Liver (tissue), 9 donors: ENCODE measurements around the gene PSME2. TPM values are rescaled to one million over a fixed set of nuclear protein-coding genes. Genes with fewer than 3 reads are reported as not detected.

Source experiments
- DNase-seq: peaks from one replicate; pipeline ENCODE4 v3.0.0-alpha.2; 2017; ENCODE audit warnings: low spot score
- H3K27ac ChIP-seq, 2 donors: one replicate each; pipeline ENCODE4 v1.7.0; 2013; ENCODE audit warnings: inconsistent platforms in 2 of 2, low read length in 2 of 2, control low read depth in 1 of 2, low read depth in 1 of 2, mild to moderate bottlenecking in 1 of 2
- H3K27me3 ChIP-seq, 4 donors: one replicate each; pipeline versions ENCODE4 v1.6.1 to v1.7.0; 2013; ENCODE audit warnings: low read length in 3 of 4, inconsistent platforms in 1 of 4, mild to moderate bottlenecking in 1 of 4, moderate library complexity in 1 of 4; ENCODE audit not compliant: control insufficient read depth in 4 of 4, insufficient read depth in 4 of 4
- H3K36me3 ChIP-seq, 4 donors: one replicate each; pipeline versions ENCODE4 v1.6.1 to v1.7.0; 2013; ENCODE audit warnings: low read length in 3 of 4, mild to moderate bottlenecking in 3 of 4, low read depth in 1 of 4, moderate library complexity in 1 of 4; ENCODE audit not compliant: control insufficient read depth in 4 of 4, insufficient read depth in 3 of 4
- H3K4me1 ChIP-seq, 4 donors: one replicate each; pipeline versions ENCODE4 v1.6.1 to v1.7.0; 2013; ENCODE audit warnings: low read length in 3 of 4, mild to moderate bottlenecking in 3 of 4, moderate library complexity in 1 of 4; ENCODE audit not compliant: control insufficient read depth in 4 of 4, insufficient read depth in 4 of 4
- H3K4me3 ChIP-seq, 3 donors: one replicate each; pipeline versions ENCODE4 v1.6.1 to v1.7.0; 2013; ENCODE audit warnings: low read length in 3 of 3, control low read depth in 1 of 3, low read depth in 1 of 3, mild to moderate bottlenecking in 1 of 3
- H3K9ac ChIP-seq, 2 donors: one replicate each; pipeline ENCODE4 v1.7.0; 2013; ENCODE audit warnings: low read length in 2 of 2, mild to moderate bottlenecking in 2 of 2, moderate library complexity in 2 of 2, control low read depth in 1 of 2, low read depth in 1 of 2
- H3K9me3 ChIP-seq, 4 donors: one replicate each; pipeline versions ENCODE4 v1.6.1 to v1.7.0; 2013; ENCODE audit warnings: low read length in 3 of 4; ENCODE audit not compliant: control insufficient read depth in 4 of 4
- EGR1 ChIP-seq, 2 donors: IDR thresholded peaks; 2 replicates each; pipeline ENCODE4 v1.6.1; 2016 to 2018; ENCODE audit warnings: antibody characterized with exemption in 2 of 2, low read depth in 2 of 2
- FOXA1 ChIP-seq: IDR thresholded peaks from 2 replicates; pipeline ENCODE4 v1.6.1; 2016; ENCODE audit warnings: antibody characterized with exemption
- FOXA2 ChIP-seq: IDR thresholded peaks from 2 replicates; pipeline ENCODE4 v1.6.1; 2016; ENCODE audit warnings: antibody characterized with exemption
- GABPA ChIP-seq, 2 donors: IDR thresholded peaks in 1 of 2; conservative IDR thresholded peaks in 1 of 2; 2 replicates each; pipeline ENCODE4 v1.6.1; 2016; ENCODE audit warnings: antibody characterized with exemption in 2 of 2, mild to moderate bottlenecking in 1 of 2, moderate library complexity in 1 of 2
- HNF4A ChIP-seq, 2 donors: conservative IDR thresholded peaks; 2 replicates each; pipeline ENCODE4 v1.6.1; 2016; ENCODE audit warnings: antibody characterized with exemption in 2 of 2, mild to moderate bottlenecking in 2 of 2
- HNF4G ChIP-seq: IDR thresholded peaks from 2 replicates; pipeline ENCODE4 v1.6.1; 2016; ENCODE audit warnings: antibody characterized with exemption
- JUND ChIP-seq, 2 donors: IDR thresholded peaks; 2 replicates each; pipeline ENCODE4 v1.6.1; 2016; ENCODE audit warnings: antibody characterized with exemption in 2 of 2
- NR2F2 ChIP-seq: IDR thresholded peaks from 2 replicates; pipeline ENCODE4 v1.6.1; 2016; ENCODE audit warnings: antibody characterized with exemption
- RAD21 ChIP-seq, 2 donors: IDR thresholded peaks; 2 replicates each; pipeline ENCODE4 v1.6.1; 2016; ENCODE audit warnings: antibody characterized with exemption in 2 of 2, mild to moderate bottlenecking in 2 of 2
- RXRA ChIP-seq, 2 donors: IDR thresholded peaks; 2 replicates each; pipeline ENCODE4 v1.6.1; 2017 to 2018; ENCODE audit warnings: antibody characterized with exemption in 2 of 2, mild to moderate bottlenecking in 1 of 2
- SP1 ChIP-seq: IDR thresholded peaks from 2 replicates; pipeline ENCODE4 v1.6.1; 2018; ENCODE audit warnings: antibody characterized with exemption, mild to moderate bottlenecking
- TAF1 ChIP-seq: conservative IDR thresholded peaks from 2 replicates; pipeline ENCODE4 v1.6.1; 2016; ENCODE audit warnings: antibody characterized with exemption, mild to moderate bottlenecking
- YY1 ChIP-seq: IDR thresholded peaks from 2 replicates; pipeline ENCODE4 v1.6.1; 2016; ENCODE audit warnings: antibody characterized with exemption, mild to moderate bottlenecking
- WGBS: extraction: QIAGEN DNeasy Blood & Tissue Kit; methylation state at CpG from one replicate; pipeline ENCODE4 v1.1.7; 2013; 5-methylcytosine and 5-hydroxymethylcytosine counted together
- polyA plus RNA-seq, 2 donors: library from polyadenylated mRNA; stranded (reverse) in 1 of 2; unstranded in 1 of 2; fragments of 200-250 nt in 1 of 2; fragments of >200 nt in 1 of 2; fragmentation: Nextera tagmentation in 1 of 2; extraction: Ambion mirVana in 1 of 2; gene quantifications; one replicate each; pipeline versions ENCODE4 v1.2.1 to v1.2.3, GENCODE V29; 2013 to 2015
- total RNA-seq, 2 donors: library from RNA; depleted of rRNA; stranded (reverse); fragments of >200 nt; gene quantifications; one replicate each; pipeline ENCODE4 v1.2.3, GENCODE V29; 2014
- TF ChIP-seq, protein P1 (sequence below): IDR thresholded peaks from 2 replicates; pipeline ENCODE4 v1.6.1; 2016; ENCODE audit warnings: antibody characterized with exemption, mild to moderate bottlenecking
- TF ChIP-seq, protein P2 (sequence below): IDR thresholded peaks from 2 replicates; pipeline ENCODE4 v1.6.1; 2016; ENCODE audit warnings: antibody characterized with exemption
- TF ChIP-seq, protein P3 (sequence below): IDR thresholded peaks from 2 replicates; pipeline ENCODE4 v1.6.1; 2016; ENCODE audit warnings: antibody characterized with exemption
- TF ChIP-seq, protein P4 (sequence below): fragments of 150-350 bp; IDR thresholded peaks from 2 replicates; pipeline ENCODE4 v1.5.1; 2017; ENCODE audit warnings: improper control_type of control experiment, low read depth, low read length; ENCODE audit not compliant: missing input control
- TF ChIP-seq, protein P5 (sequence below): IDR thresholded peaks from 2 replicates; pipeline ENCODE4 v1.6.1; 2016; ENCODE audit warnings: antibody characterized with exemption
- donor health status: healthy.
- donor health status: healthy.
- donor health status: healthy.
- donor health status: healthy.
- donor health status: healthy.

The PSME2 gene
- total and polyA plus RNA-seq, 4 donors, result 56.9 to 247 (median 92.7) TPM

DNA sequence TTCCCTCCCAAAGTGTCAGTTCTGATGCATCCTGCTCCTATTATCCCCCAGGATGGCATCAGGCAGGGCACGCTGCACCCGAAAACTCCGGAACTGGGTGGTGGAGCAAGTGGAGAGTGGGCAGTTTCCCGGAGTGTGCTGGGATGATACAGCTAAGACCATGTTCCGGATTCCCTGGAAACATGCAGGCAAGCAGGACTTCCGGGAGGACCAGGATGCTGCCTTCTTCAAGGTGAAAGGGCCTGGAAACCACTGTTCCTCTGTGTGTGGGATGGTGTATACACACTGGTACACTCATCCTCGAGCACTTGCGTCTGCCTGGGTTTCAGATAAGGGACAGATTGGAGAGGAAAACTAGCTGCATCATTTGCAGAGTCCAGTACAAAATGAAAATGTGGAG lies 15.7 kb upstream of the PSME2 start:
- Histone ChIP-seq H3K27ac (peak overlapping the region; percentile 71 to 91), H3K9me3 (no peaks in the 10 kb centered on the region), H3K9ac (peak overlapping the region; percentile 45 to 87), H3K36me3 (peaks cover 24 to 57% (median 44%) of the 10 kb centered on the region in 4 donors), H3K27me3 (no peaks in the 10 kb centered on the region), H3K4me3 (peak overlapping the region; percentile 63 to 81 (median 70)), H3K4me1 (peaks cover 8 to 35% (median 29%) of the 10 kb centered on the region in 4 donors)
- TF ChIP-seq HNF4G, result no peak
- DNase-seq, result no peak
- WGBS, result 59% methylated on average over 8 of the region's 8 CpGs

DNA sequence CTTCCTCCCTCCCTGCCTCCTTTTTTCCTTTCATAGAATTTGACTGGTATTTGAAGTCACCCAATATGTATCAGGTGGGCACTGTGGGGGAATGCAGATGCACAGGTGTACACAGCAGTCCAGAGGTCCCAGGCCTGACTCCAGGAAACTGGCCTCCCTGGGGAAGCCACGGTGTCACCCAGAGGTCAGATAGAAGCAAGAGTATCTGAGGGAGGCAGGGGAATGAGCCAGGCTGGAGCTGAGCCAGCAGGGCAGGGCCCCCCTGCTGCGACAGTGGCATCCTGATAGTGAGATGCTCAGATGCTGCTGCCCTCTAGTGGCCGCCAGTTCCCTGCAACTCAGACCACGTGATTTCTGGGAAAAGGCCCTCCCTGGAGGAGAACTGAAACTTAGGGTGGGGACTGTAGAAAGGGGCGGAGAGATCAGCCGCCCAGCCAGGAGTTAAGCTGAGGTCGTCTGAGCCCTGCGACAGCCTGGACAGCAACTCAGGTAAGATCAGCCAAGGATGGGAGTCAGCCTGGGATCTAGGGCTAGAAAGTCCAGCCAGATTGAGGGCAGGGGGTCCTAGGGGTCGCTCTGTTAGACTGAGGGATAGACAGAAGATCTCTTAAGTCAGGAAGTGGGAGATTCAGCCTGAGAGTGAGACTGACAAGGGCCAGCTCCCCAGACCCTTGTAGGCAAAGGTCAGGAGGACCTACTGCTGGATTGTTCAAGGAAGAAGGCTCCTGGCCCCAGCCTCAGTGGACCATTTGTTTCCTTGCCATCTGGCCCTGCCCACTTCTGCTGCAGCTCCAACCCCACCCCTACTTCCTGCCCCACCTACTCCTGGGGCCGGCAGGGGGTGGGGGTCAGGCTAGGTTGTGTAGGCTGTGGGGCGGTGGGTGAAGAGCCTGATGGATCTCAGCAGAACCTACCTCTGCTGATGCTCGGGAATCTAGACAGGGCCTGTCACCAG lies 14.7 kb upstream of the PSME2 start, which contains the start of gene IRF9:
Gene IRF9, plus strand, starts transcription at position 416 of the 955 bp plus-strand sequence. CDS start 880 bp downstream, outside the sequence.
- Histone ChIP-seq H3K27me3 (no peaks in the 10 kb centered on the region), H3K4me3 (peak within 1 kb of the TSS; percentile 63 to 81 (median 70)), H3K36me3 (peaks cover 25 to 56% (median 43%) of the 10 kb centered on the region in 4 donors), H3K27ac (peak within 1 kb of the TSS; percentile 71 to 91), H3K9me3 (no peaks in the 10 kb centered on the region), H3K9ac (peak within 1 kb of the TSS; percentile 50 to 87), H3K4me1 (peaks cover 8 to 35% (median 29%) of the 10 kb centered on the region in 4 donors)
- DNase-seq, result peak; percentile 99
- peak; percentile 94 for TF ChIP-seq SP1
- TF ChIP-seq EGR1 (IDR thresholded peaks at IDR 0.05; ENCODE audit: low read depth in 2 of 2), result peak in 1 of 2 donors; percentile 27
- TF ChIP-seq, protein P1, sequence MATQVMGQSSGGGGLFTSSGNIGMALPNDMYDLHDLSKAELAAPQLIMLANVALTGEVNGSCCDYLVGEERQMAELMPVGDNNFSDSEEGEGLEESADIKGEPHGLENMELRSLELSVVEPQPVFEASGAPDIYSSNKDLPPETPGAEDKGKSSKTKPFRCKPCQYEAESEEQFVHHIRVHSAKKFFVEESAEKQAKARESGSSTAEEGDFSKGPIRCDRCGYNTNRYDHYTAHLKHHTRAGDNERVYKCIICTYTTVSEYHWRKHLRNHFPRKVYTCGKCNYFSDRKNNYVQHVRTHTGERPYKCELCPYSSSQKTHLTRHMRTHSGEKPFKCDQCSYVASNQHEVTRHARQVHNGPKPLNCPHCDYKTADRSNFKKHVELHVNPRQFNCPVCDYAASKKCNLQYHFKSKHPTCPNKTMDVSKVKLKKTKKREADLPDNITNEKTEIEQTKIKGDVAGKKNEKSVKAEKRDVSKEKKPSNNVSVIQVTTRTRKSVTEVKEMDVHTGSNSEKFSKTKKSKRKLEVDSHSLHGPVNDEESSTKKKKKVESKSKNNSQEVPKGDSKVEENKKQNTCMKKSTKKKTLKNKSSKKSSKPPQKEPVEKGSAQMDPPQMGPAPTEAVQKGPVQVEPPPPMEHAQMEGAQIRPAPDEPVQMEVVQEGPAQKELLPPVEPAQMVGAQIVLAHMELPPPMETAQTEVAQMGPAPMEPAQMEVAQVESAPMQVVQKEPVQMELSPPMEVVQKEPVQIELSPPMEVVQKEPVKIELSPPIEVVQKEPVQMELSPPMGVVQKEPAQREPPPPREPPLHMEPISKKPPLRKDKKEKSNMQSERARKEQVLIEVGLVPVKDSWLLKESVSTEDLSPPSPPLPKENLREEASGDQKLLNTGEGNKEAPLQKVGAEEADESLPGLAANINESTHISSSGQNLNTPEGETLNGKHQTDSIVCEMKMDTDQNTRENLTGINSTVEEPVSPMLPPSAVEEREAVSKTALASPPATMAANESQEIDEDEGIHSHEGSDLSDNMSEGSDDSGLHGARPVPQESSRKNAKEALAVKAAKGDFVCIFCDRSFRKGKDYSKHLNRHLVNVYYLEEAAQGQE, result peak; percentile 91
- TF ChIP-seq HNF4G, result peak; percentile 69
- peak; percentile 71 for TF ChIP-seq FOXA1
- peak; percentile 95 to 97 for TF ChIP-seq RXRA (IDR thresholded peaks at IDR 0.05)
- TF ChIP-seq, protein P2, sequence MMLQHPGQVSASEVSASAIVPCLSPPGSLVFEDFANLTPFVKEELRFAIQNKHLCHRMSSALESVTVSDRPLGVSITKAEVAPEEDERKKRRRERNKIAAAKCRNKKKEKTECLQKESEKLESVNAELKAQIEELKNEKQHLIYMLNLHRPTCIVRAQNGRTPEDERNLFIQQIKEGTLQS, result peak; percentile 71
- TF ChIP-seq RAD21 (IDR thresholded peaks at IDR 0.05), result peak; percentile 94 to 98
- TF ChIP-seq FOXA2, result no peak
- TF ChIP-seq YY1, result peak; percentile 87
- TF ChIP-seq TAF1, result no peak
- peak; percentile 83 for TF ChIP-seq NR2F2
- TF ChIP-seq, protein P3, sequence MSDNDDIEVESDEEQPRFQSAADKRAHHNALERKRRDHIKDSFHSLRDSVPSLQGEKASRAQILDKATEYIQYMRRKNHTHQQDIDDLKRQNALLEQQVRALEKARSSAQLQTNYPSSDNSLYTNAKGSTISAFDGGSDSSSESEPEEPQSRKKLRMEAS, result peak; percentile 95
- TF ChIP-seq, protein P4, sequence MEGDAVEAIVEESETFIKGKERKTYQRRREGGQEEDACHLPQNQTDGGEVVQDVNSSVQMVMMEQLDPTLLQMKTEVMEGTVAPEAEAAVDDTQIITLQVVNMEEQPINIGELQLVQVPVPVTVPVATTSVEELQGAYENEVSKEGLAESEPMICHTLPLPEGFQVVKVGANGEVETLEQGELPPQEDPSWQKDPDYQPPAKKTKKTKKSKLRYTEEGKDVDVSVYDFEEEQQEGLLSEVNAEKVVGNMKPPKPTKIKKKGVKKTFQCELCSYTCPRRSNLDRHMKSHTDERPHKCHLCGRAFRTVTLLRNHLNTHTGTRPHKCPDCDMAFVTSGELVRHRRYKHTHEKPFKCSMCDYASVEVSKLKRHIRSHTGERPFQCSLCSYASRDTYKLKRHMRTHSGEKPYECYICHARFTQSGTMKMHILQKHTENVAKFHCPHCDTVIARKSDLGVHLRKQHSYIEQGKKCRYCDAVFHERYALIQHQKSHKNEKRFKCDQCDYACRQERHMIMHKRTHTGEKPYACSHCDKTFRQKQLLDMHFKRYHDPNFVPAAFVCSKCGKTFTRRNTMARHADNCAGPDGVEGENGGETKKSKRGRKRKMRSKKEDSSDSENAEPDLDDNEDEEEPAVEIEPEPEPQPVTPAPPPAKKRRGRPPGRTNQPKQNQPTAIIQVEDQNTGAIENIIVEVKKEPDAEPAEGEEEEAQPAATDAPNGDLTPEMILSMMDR, result peak; percentile 98
- TF ChIP-seq HNF4A (conservative IDR thresholded peaks at IDR 0.05), result peak; percentile 73
- peak in 1 of 2 donors; percentile 65 for TF ChIP-seq GABPA (IDR thresholded peaks at IDR 0.05 in 1 of 2, conservative IDR thresholded peaks at IDR 0.05 in 1 of 2)
- TF ChIP-seq, protein P5, sequence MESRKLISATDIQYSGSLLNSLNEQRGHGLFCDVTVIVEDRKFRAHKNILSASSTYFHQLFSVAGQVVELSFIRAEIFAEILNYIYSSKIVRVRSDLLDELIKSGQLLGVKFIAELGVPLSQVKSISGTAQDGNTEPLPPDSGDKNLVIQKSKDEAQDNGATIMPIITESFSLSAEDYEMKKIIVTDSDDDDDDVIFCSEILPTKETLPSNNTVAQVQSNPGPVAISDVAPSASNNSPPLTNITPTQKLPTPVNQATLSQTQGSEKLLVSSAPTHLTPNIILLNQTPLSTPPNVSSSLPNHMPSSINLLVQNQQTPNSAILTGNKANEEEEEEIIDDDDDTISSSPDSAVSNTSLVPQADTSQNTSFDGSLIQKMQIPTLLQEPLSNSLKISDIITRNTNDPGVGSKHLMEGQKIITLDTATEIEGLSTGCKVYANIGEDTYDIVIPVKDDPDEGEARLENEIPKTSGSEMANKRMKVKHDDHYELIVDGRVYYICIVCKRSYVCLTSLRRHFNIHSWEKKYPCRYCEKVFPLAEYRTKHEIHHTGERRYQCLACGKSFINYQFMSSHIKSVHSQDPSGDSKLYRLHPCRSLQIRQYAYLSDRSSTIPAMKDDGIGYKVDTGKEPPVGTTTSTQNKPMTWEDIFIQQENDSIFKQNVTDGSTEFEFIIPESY, result peak; percentile 80
- TF ChIP-seq JUND (IDR thresholded peaks at IDR 0.05), result peak in 1 of 2 donors; percentile 69
- 1% methylated on average over 12 of the region's 12 CpGs for WGBS
